22Rv1 (cell line): ENCODE results near the gene PRDM12.

Experiments
- ZFX ChIP-seq: fragments of 450-650 bp; IDR thresholded peaks from 2 replicates; pipeline ENCODE4 v1.6.1; 2017; ENCODE audit warnings: antibody characterized with exemption, borderline replicate concordance
- TF ChIP-seq, protein P1 (sequence below): fragments of 450-650 bp; IDR thresholded peaks from 2 replicates; pipeline ENCODE4 v1.5.1; 2017; ENCODE audit warnings: mild to moderate bottlenecking

DNA sequence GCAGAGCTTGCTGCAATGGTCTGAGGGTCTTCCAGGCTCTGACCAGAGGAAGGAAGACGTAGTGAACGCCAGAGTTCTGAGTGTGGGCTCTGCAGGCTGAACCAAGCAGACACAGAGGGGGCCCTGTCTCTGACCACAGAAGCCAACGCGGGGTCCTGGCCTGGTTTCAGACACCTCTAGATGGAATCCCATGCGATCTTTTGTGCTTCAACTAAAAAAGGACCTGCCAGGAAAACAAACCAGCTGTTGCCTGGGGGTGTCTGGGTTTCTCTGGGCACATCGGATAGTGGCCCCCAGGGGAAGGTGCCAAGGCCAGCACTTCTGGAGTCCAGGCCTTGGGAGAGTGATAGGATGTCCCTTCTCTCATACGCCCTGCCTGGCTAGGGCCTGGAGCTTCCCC, 12.9 kb downstream of the PRDM12 start:
- TF ChIP-seq, protein P1, sequence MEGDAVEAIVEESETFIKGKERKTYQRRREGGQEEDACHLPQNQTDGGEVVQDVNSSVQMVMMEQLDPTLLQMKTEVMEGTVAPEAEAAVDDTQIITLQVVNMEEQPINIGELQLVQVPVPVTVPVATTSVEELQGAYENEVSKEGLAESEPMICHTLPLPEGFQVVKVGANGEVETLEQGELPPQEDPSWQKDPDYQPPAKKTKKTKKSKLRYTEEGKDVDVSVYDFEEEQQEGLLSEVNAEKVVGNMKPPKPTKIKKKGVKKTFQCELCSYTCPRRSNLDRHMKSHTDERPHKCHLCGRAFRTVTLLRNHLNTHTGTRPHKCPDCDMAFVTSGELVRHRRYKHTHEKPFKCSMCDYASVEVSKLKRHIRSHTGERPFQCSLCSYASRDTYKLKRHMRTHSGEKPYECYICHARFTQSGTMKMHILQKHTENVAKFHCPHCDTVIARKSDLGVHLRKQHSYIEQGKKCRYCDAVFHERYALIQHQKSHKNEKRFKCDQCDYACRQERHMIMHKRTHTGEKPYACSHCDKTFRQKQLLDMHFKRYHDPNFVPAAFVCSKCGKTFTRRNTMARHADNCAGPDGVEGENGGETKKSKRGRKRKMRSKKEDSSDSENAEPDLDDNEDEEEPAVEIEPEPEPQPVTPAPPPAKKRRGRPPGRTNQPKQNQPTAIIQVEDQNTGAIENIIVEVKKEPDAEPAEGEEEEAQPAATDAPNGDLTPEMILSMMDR, result no peak
- no peak for TF ChIP-seq ZFX
